ENCODE measurements around the gene BIRC3. TPM values are rescaled to one million over a fixed set of nuclear protein-coding genes. Genes with fewer than 3 reads are reported as not detected.

BIRC3 gene
- total RNA-seq, 4 donors from 2014 or later: 33.8 to 160 (median 92.3) TPM

DNA sequence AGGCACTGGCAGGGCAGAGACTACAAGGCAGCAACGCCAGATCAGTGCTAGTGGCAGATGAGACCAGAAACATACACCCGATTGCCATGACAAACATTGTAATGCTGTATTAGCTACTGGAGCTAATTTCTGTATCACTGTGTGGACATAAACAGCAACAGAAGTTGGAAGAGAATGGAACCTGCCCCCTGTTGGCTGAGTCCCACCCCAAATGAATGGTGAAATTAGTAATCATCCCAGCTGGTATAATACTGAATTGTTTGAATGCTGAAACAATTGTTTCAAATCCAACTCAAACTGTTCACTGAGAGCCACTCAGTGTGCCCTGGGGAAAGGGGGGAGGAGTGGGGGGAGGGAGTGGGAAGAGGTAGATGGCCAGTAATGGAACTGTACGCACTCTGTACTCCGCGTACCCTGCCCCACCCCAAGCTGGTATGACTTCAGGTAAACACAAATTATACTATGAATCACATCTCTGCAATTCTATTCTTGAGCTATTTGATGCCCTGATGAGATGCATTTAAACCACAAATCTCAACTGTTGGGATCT, 11.2 kb upstream of the BIRC3 start:
- H3K36me3 ChIP-seq: no peaks in the 10 kb centered on the region
- peak in 1 of 2 donors; percentile 13 for TF ChIP-seq POLR2A (IDR thresholded peaks at IDR 0.05)
- TF ChIP-seq, protein P1, sequence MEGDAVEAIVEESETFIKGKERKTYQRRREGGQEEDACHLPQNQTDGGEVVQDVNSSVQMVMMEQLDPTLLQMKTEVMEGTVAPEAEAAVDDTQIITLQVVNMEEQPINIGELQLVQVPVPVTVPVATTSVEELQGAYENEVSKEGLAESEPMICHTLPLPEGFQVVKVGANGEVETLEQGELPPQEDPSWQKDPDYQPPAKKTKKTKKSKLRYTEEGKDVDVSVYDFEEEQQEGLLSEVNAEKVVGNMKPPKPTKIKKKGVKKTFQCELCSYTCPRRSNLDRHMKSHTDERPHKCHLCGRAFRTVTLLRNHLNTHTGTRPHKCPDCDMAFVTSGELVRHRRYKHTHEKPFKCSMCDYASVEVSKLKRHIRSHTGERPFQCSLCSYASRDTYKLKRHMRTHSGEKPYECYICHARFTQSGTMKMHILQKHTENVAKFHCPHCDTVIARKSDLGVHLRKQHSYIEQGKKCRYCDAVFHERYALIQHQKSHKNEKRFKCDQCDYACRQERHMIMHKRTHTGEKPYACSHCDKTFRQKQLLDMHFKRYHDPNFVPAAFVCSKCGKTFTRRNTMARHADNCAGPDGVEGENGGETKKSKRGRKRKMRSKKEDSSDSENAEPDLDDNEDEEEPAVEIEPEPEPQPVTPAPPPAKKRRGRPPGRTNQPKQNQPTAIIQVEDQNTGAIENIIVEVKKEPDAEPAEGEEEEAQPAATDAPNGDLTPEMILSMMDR (IDR thresholded peaks at IDR 0.05): no peak
- H3K4me1 ChIP-seq: peaks cover 4 to 28% (median 12%) of the 10 kb centered on the region in 4 donors
- H3K9me3 ChIP-seq: peaks cover 0 to 6% (median 3%) of the 10 kb centered on the region in 4 donors
- H3K27me3 ChIP-seq: no peaks in the 10 kb centered on the region
- peak; percentile 52 to 91 (median 84) for DNase-seq
- peak overlapping the region; percentile 71 to 93 (median 80) for H3K27ac ChIP-seq
- H3K4me3 ChIP-seq: peak overlapping the region in 2 of 4 donors; percentile 11 to 23

DNA sequence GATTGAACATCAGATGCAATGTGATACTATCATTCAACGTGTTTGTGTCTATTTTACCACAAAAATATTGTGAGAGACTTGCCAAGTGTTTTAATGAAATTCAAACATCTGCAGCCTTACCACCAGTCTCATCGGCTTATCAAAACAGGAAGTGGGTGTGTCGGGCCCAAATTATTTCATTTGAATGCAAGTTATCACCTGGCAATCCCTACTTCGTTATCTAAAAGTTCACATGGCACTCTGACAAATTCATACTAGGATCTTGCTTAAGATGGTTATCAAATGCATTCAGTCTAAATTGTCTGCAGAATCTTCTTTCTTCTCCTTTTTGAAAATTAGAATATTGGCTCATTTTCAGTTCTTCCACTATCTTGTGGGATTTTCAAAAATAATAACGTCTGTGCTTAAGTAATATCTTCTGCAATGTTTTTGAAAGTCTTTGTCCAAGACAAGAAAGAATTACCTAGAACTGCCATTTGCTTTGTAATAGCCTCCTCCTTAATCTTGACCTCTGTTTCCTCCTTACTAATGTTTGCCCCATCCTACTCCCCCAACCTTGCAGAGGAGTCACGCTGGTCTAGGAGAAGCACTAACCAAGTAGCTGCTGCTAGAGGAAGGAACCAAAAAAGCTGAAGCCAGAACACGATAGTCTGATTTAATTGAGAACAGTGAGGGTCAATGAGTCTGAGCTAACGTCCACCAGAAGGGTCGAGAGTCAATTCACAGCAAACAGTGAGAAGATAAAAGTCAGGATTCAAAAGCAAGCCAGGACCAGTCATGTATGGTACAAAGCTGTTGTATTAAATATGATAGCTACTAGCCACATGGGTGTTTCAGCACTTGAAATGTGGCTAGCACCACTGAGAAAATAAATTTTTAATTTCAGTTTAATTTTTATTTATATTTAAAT, 10.2 kb upstream of the BIRC3 start:
- TF ChIP-seq, protein P1 (IDR thresholded peaks at IDR 0.05): no peak
- no peak for TF ChIP-seq POLR2A (IDR thresholded peaks at IDR 0.05)
- DNase-seq: peak in 2 of 3 donors; percentile 70 to 78
- peak overlapping the region; percentile 71 to 93 (median 80) for H3K27ac ChIP-seq
- no peaks in the 10 kb centered on the region for H3K27me3 ChIP-seq
- H3K4me3 ChIP-seq: no peak overlapping the region
- H3K4me1 ChIP-seq: peaks cover 4 to 34% (median 12%) of the 10 kb centered on the region in 4 donors
- H3K36me3 ChIP-seq: no peaks in the 10 kb centered on the region
- H3K9me3 ChIP-seq: peaks cover 0 to 6% (median 3%) of the 10 kb centered on the region in 4 donors

- Histone ChIP-seq H3K36me3 (no peaks in the 10 kb centered on the region), H3K4me1 (peaks cover 4 to 38% (median 13%) of the 10 kb centered on the region in 4 donors), H3K27ac (peak overlapping the region; percentile 71 to 93 (median 80)), H3K9me3 (no peaks in the 10 kb centered on the region), H3K4me3 (no peak overlapping the region), H3K27me3 (no peaks in the 10 kb centered on the region)
- TF ChIP-seq, protein P1 (IDR thresholded peaks at IDR 0.05): no peak
- TF ChIP-seq POLR2A (IDR thresholded peaks at IDR 0.05): no peak
- DNase-seq: no peak
Observed at GRCh38 chr11:102307727-102308038, 9.6 kb upstream of the BIRC3 start.

GRCh38 chr11:102309621-102310541, 7.4 kb upstream of the BIRC3 start:
- no peaks in the 10 kb centered on the region for H3K9me3 ChIP-seq
- DNase-seq: no peak
- H3K4me3 ChIP-seq: no peak overlapping the region
- H3K27ac ChIP-seq: no peak overlapping the region
- H3K27me3 ChIP-seq: no peaks in the 10 kb centered on the region
- H3K4me1 ChIP-seq: peaks cover 4 to 54% (median 18%) of the 10 kb centered on the region in 4 donors
- TF ChIP-seq, protein P1 (IDR thresholded peaks at IDR 0.05): no peak
- TF ChIP-seq POLR2A (IDR thresholded peaks at IDR 0.05): no peak
- no peaks in the 10 kb centered on the region for H3K36me3 ChIP-seq

GRCh38 chr11:102312667-102313066, 4.6 kb upstream of the BIRC3 start:
- Histone ChIP-seq H3K4me1 (peaks cover 0 to 40% (median 8%) of the 10 kb centered on the region in 4 donors), H3K27me3 (no peaks in the 10 kb centered on the region), H3K9me3 (no peaks in the 10 kb centered on the region), H3K36me3 (no peaks in the 10 kb centered on the region), H3K27ac (peak overlapping the region; percentile 65 to 91 (median 78)), H3K4me3 (peak overlapping the region in 1 of 4 donors; percentile 16)
- TF ChIP-seq POLR2A (IDR thresholded peaks at IDR 0.05): no peak
- TF ChIP-seq, protein P1 (IDR thresholded peaks at IDR 0.05): no peak
- no peak for DNase-seq
